CD4-positive, alpha-beta T cell (primary cell): ENCODE measurements around the gene USP25. TPM values are rescaled to one million over a fixed set of nuclear protein-coding genes. Genes with fewer than 3 reads are reported as not detected.

Experiments used
- ATAC-seq: fragments of 200-7000 bp; cut with Tn5 transposase; one replicate; pipeline ENCODE4 v1.10.0; 2022; ENCODE audit warnings: mild to moderate bottlenecking; ENCODE audit not compliant: poor library complexity
- CTCF ChIA-PET: fragments of 350-600 bp; sonication (Branson Sonifier 250); formaldehyde crosslinking; loops from one replicate; lab custom pipeline; 2021; ENCODE audit warnings: antibody characterized with exemption, inconsistent platforms; lab: Charles Lee
- POLR2A ChIA-PET: fragments of 350-600 bp; sonication (Branson Sonifier 250); formaldehyde crosslinking; loops from one replicate; lab custom pipeline; 2021; ENCODE audit warnings: antibody characterized with exemption, inconsistent platforms; lab: Charles Lee
- DNase-seq, 14 experiments: peaks; one replicate each; pipeline ENCODE4 v3.0.0-alpha.2; 2013 to 2020; ENCODE audit warnings: mixed read lengths in 2 of 14
- H3K27ac ChIP-seq, 2 donors: one replicate each; pipeline versions ENCODE4 v1.5.1 to v1.7.0; 2013; ENCODE audit warnings: low read length in 2 of 2, low read depth in 1 of 2, mild to moderate bottlenecking in 1 of 2
- H3K27me3 ChIP-seq, 2 experiments: 1 replicate in 1 of 2; 2 replicates in 1 of 2; pipeline versions ENCODE4 v1.6.1 to v1.7.0; 2013; ENCODE audit warnings: low read length in 2 of 2, control low read depth in 1 of 2, mild to moderate bottlenecking in 1 of 2, moderate library complexity in 1 of 2; ENCODE audit not compliant: insufficient read depth in 2 of 2, control insufficient read depth in 1 of 2
- H3K36me3 ChIP-seq: one replicate; pipeline ENCODE4 v1.6.1; 2013; ENCODE audit warnings: low read length, control low read depth; ENCODE audit not compliant: insufficient read depth
- H3K4me1 ChIP-seq: one replicate; pipeline ENCODE4 v1.6.1; 2013; ENCODE audit warnings: low read length, control low read depth; ENCODE audit not compliant: insufficient read depth
- H3K4me3 ChIP-seq: one replicate; pipeline ENCODE4 v1.5.1; 2013; ENCODE audit warnings: mild to moderate bottlenecking, low read length, moderate library complexity
- H3K9me3 ChIP-seq, 2 experiments: 1 replicate in 1 of 2; 2 replicates in 1 of 2; pipeline versions ENCODE4 v1.6.1 to v1.7.0; 2013; ENCODE audit warnings: low read length in 2 of 2, mild to moderate bottlenecking in 2 of 2, control low read depth in 1 of 2, moderate library complexity in 1 of 2; ENCODE audit not compliant: control insufficient read depth in 1 of 2, insufficient read depth in 1 of 2
- H3K27ac Mint-ChIP-seq: one replicate; pipeline ENCODE4 v1.8.0; 2020; ENCODE audit warnings: mixed read lengths
- H3K27me3 Mint-ChIP-seq: one replicate; pipeline ENCODE4 v1.8.0; 2021; ENCODE audit warnings: mixed read lengths
- H3K36me3 Mint-ChIP-seq: one replicate; pipeline ENCODE4 v1.8.0; 2021; ENCODE audit warnings: low read depth, mixed read lengths
- H3K4me1 Mint-ChIP-seq: one replicate; pipeline ENCODE4 v1.8.0; 2021; ENCODE audit warnings: low read depth, mixed read lengths
- H3K4me3 Mint-ChIP-seq: one replicate; pipeline ENCODE4 v1.8.0; 2020; ENCODE audit warnings: mild to moderate bottlenecking, mixed read lengths
- H3K9me3 Mint-ChIP-seq: one replicate; pipeline ENCODE4 v1.8.0; 2020; ENCODE audit warnings: mixed read lengths
- CTCF ChIP-seq: fragments of 200-600 bp; IDR thresholded peaks from one replicate; pipeline ENCODE4 v1.8.0; 2022; ENCODE audit warnings: antibody characterized with exemption, mild to moderate bottlenecking
- intact Hi-C, 2 experiments: fragments of 100-400 bp; cut with DNase I in 1 of 2; cut with micrococcal nuclease in 1 of 2; formaldehyde crosslinking; loops; one replicate each; pipeline versions ENCODE4 v1.15.1 to v1.9.0; 2023 to 2025; cut with DNase I, micrococcal nuclease
- total RNA-seq, 174 experiments: library from RNA in 2 of 174; stranded (reverse) in 2 of 174; gene quantifications; one replicate each; pipeline ENCODE4 v1.2.3 and lab custom pipeline; 2021 to 2026

USP25 gene
- total RNA-seq, 2 experiments from 2014 or later: 45.0 to 49.2 TPM

GRCh38 chr21:15688809-15689208, 41.0 kb upstream of the USP25 start:
- no peak for TF ChIP-seq CTCF
- no peaks in the 10 kb centered on the region for H3K9me3 ChIP-seq
- no peaks in the 10 kb centered on the region for H3K27me3 ChIP-seq
- ATAC-seq (no peak), DNase-seq (peak in 3 of 14 experiments; percentile 22 to 47 (median 23))
- no peak overlapping the region for H3K4me3 ChIP-seq
- CTCF ChIA-PET: no interaction called here
- H3K36me3 Mint-ChIP-seq: no peaks in the 10 kb centered on the region
- H3K4me3 Mint-ChIP-seq: no peak overlapping the region
- POLR2A ChIA-PET: no interaction called here
- intact Hi-C loops: no loop called here
- H3K4me1 ChIP-seq: no peaks in the 10 kb centered on the region
- no peak overlapping the region for H3K27ac ChIP-seq
- H3K27me3 Mint-ChIP-seq: no peaks in the 10 kb centered on the region
- H3K36me3 ChIP-seq: no peaks in the 10 kb centered on the region
- no peaks in the 10 kb centered on the region for H3K4me1 Mint-ChIP-seq
- no peaks in the 10 kb centered on the region for H3K9me3 Mint-ChIP-seq
- no peak overlapping the region for H3K27ac Mint-ChIP-seq

- no peak overlapping the region for H3K27ac Mint-ChIP-seq
Observed at GRCh38 chr21:15692711-15693110, 37.1 kb upstream of the USP25 start.

GRCh38 chr21:15695241-15695640, 34.5 kb upstream of the USP25 start:
- H3K4me3 ChIP-seq: no peak overlapping the region
- Mint-ChIP-seq H3K27me3 (peaks cover 5% of the 10 kb centered on the region), H3K4me1 (no peaks in the 10 kb centered on the region), H3K4me3 (no peak overlapping the region), H3K9me3 (no peaks in the 10 kb centered on the region), H3K27ac (no peak overlapping the region), H3K36me3 (no peaks in the 10 kb centered on the region)
- H3K27ac ChIP-seq: no peak overlapping the region
- H3K4me1 ChIP-seq: no peaks in the 10 kb centered on the region
- TF ChIP-seq CTCF: no peak
- H3K36me3 ChIP-seq: no peaks in the 10 kb centered on the region
- no peaks in the 10 kb centered on the region for H3K9me3 ChIP-seq
- H3K27me3 ChIP-seq: peaks cover 0 to 2% of the 10 kb centered on the region in 2 experiments
- ChIA-PET POLR2A (no interaction called here), CTCF (no interaction called here)
- no peak for DNase-seq
- no peak for ATAC-seq
- intact Hi-C loops: no loop called here

More at GRCh38 chr21:15692711-15693110, 37.1 kb upstream of the USP25 start:
- H3K36me3 ChIP-seq: no peaks in the 10 kb centered on the region
- no peaks in the 10 kb centered on the region for H3K4me1 ChIP-seq
- ChIA-PET POLR2A (no interaction called here), CTCF (no interaction called here)
- H3K9me3 Mint-ChIP-seq: no peaks in the 10 kb centered on the region
- ATAC-seq (no peak), DNase-seq (no peak)
- no peak overlapping the region for H3K27ac ChIP-seq
- no peaks in the 10 kb centered on the region for H3K36me3 Mint-ChIP-seq
- no peak for TF ChIP-seq CTCF
- H3K27me3 ChIP-seq: peaks cover 0 to 2% of the 10 kb centered on the region in 2 experiments
- H3K9me3 ChIP-seq: no peaks in the 10 kb centered on the region
- intact Hi-C loops: no loop called here
- no peak overlapping the region for H3K4me3 Mint-ChIP-seq
- no peaks in the 10 kb centered on the region for H3K4me1 Mint-ChIP-seq
- H3K4me3 ChIP-seq: no peak overlapping the region
- H3K27me3 Mint-ChIP-seq: peaks cover 5% of the 10 kb centered on the region
